ENCODE results near the gene TTLL12.

Gene TTLL12

DNA sequence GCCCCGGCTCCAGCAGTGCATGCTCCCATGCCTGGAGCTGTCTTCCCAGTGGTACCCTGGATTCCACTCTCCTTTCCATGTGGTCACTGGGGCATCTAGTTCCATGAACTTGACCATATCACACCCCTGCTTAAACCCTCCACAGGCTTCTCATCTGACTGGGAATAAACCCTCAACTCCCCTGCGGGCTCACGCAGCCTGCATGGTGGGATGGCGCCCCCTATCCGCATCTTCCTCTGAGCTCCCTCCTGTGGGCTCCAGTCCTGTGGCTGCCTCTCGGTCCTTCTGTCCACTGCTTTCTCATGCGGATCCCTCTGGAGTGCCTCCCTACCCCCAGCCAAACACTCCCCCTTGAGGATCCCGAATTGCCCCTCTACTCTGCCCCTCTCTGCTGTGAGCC is 41.4 kb upstream of the TTLL12 start:
- Histone ChIP-seq H3F3A (ENCODE audit: insufficient read depth, low read length) (no peaks in the 10 kb centered on the region), H3K4me1 (ENCODE audit: insufficient read depth, low read length, severe bottlenecking) (no peaks in the 10 kb centered on the region), H3K27ac (ENCODE audit: low read depth, low read length, poor library complexity, severe bottlenecking) (no peak overlapping the region)

DNA sequence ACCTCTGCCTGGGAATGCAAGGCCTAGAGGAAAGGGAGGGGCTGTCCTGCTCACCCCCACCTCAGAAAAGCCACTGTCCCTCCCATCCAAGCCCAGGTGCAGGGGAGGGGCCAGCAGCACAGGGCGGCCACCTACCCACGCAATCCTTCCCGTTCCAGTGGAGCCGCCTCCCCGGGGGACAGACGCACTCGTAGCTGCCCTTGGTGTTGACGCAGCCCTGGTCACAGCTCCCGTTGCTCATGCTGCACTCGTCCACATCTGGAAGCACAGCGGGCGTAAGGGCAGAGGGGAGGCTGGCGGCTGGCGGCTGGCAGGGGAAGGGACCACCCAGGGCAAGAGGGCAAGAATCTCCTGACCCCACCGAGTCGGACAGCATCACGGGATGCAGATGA is 40.3 kb upstream of the TTLL12 start:
- Histone ChIP-seq H3K27me3 (ENCODE audit: insufficient read depth, low read length) (peaks cover 9% of the 10 kb centered on the region; the same call in 1 of the 2 replicates), H3K4me3 (ENCODE audit: low read depth, low read length, poor library complexity, severe bottlenecking) (no peak overlapping the region), H3F3A (ENCODE audit: insufficient read depth, low read length) (no peaks in the 10 kb centered on the region), H3K36me3 (ENCODE audit: insufficient read depth, low read length) (no peaks in the 10 kb centered on the region), H3K9me2 (ENCODE audit: low read depth, low read length) (no peaks in the 10 kb centered on the region), H3K4me1 (ENCODE audit: insufficient read depth, low read length, severe bottlenecking) (no peaks in the 10 kb centered on the region), H3K9ac (ENCODE audit: low read length) (no peak overlapping the region), H3K4me2 (ENCODE audit: low read length) (no peak overlapping the region), H3K9me3 (ENCODE audit: low read length) (no peaks in the 10 kb centered on the region), H4K20me1 (ENCODE audit: insufficient read depth, low read length) (no peaks in the 10 kb centered on the region), H2AFZ (ENCODE audit: low read length) (no peak overlapping the region), H3K79me2 (ENCODE audit: insufficient read depth, low read length) (no peaks in the 10 kb centered on the region), H3K27ac (ENCODE audit: low read depth, low read length, poor library complexity, severe bottlenecking) (no peak overlapping the region)
- TF ChIP-seq EZH2 (IDR thresholded peaks at IDR 0.05; ENCODE audit: borderline replicate concordance, low read length), result no peak
- TF ChIP-seq, protein P1, sequence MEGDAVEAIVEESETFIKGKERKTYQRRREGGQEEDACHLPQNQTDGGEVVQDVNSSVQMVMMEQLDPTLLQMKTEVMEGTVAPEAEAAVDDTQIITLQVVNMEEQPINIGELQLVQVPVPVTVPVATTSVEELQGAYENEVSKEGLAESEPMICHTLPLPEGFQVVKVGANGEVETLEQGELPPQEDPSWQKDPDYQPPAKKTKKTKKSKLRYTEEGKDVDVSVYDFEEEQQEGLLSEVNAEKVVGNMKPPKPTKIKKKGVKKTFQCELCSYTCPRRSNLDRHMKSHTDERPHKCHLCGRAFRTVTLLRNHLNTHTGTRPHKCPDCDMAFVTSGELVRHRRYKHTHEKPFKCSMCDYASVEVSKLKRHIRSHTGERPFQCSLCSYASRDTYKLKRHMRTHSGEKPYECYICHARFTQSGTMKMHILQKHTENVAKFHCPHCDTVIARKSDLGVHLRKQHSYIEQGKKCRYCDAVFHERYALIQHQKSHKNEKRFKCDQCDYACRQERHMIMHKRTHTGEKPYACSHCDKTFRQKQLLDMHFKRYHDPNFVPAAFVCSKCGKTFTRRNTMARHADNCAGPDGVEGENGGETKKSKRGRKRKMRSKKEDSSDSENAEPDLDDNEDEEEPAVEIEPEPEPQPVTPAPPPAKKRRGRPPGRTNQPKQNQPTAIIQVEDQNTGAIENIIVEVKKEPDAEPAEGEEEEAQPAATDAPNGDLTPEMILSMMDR (IDR thresholded peaks at IDR 0.05; ENCODE audit: low read length), result no peak

More for the DNA sequence above, 41.4 kb upstream of the TTLL12 start:
- Histone ChIP-seq H3K4me3 (ENCODE audit: low read depth, low read length, poor library complexity, severe bottlenecking) (no peak overlapping the region), H3K27me3 (ENCODE audit: insufficient read depth, low read length) (peaks cover 9% of the 10 kb centered on the region; the same call in 1 of the 2 replicates), H3K4me2 (ENCODE audit: low read length) (no peak overlapping the region), H3K9me2 (ENCODE audit: low read depth, low read length) (no peaks in the 10 kb centered on the region), H3K9me3 (ENCODE audit: low read length) (no peaks in the 10 kb centered on the region), H3K9ac (ENCODE audit: low read length) (no peak overlapping the region), H4K20me1 (ENCODE audit: insufficient read depth, low read length) (no peaks in the 10 kb centered on the region), H2AFZ (ENCODE audit: low read length) (no peak overlapping the region), H3K36me3 (ENCODE audit: insufficient read depth, low read length) (no peaks in the 10 kb centered on the region), H3K79me2 (ENCODE audit: insufficient read depth, low read length) (no peaks in the 10 kb centered on the region)
- TF ChIP-seq EZH2 (IDR thresholded peaks at IDR 0.05; ENCODE audit: borderline replicate concordance, low read length), result no peak
- TF ChIP-seq, protein P1 (IDR thresholded peaks at IDR 0.05; ENCODE audit: low read length), result peak; percentile 49

DNA sequence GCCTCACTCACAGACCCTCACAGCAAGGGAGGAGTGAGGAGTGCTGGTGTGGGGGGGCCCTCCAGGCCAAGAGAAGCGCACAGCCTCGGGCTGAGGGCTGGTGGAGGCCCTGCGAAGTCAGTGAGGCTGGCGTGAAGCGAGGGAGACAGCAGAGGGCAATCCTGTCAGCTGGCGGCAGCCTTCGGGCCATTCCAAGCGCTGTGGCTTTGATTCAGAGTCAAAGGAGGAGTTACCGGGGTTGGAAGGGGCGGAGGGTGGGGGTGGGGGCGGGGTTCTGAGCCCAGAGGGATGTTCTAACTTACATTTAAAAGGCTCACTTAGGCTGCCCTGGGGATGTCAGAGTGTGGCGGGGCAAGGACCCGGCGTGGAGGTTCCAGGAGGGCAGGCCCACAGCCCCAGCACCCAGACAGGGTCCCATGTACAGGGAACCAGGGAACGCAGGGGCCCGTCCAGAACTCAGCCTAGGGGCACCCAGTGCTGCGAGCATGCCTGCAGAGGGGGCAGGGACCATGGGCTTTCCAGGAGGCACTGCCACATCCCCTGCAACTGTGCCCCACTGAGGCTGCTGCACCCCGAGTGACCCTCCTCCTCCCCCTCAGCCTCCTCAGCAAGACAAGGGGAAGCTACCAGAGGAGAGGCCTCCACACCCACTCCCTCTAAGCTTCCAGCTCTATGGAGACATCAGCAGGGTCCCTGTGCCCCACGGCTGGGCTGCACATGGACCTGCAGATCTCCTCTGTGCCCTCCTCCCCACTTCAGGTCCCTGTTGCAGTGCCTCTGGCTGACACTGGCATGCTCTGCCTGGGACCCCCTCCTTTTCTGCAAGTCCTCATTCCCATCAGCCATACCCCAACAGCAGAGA is 39.7 kb upstream of the TTLL12 start:
- Histone ChIP-seq H3K9me2 (ENCODE audit: low read depth, low read length) (no peaks in the 10 kb centered on the region), H3K4me1 (ENCODE audit: insufficient read depth, low read length, severe bottlenecking) (no peaks in the 10 kb centered on the region), H3K9ac (ENCODE audit: low read length) (no peak overlapping the region), H3K9me3 (ENCODE audit: low read length) (no peaks in the 10 kb centered on the region), H3K79me2 (ENCODE audit: insufficient read depth, low read length) (no peaks in the 10 kb centered on the region), H4K20me1 (ENCODE audit: insufficient read depth, low read length) (no peaks in the 10 kb centered on the region), H3K27me3 (ENCODE audit: insufficient read depth, low read length) (peaks cover 9% of the 10 kb centered on the region; the same call in 1 of the 2 replicates), H3K36me3 (ENCODE audit: insufficient read depth, low read length) (no peaks in the 10 kb centered on the region), H3K4me2 (ENCODE audit: low read length) (no peak overlapping the region), H3K4me3 (ENCODE audit: low read depth, low read length, poor library complexity, severe bottlenecking) (no peak overlapping the region), H2AFZ (ENCODE audit: low read length) (no peak overlapping the region), H3K27ac (ENCODE audit: low read depth, low read length, poor library complexity, severe bottlenecking) (no peak overlapping the region), H3F3A (ENCODE audit: insufficient read depth, low read length) (no peaks in the 10 kb centered on the region)
- no peak for TF ChIP-seq EZH2 (IDR thresholded peaks at IDR 0.05; ENCODE audit: borderline replicate concordance, low read length)
- TF ChIP-seq, protein P1 (IDR thresholded peaks at IDR 0.05; ENCODE audit: low read length), result no peak

All from OCI-LY1 (cell line).